SK-N-SH treated with all-trans-retinoic acid at 6 μM for 48 hours (cell line): ENCODE data around the gene XDH.

Experiments used
- ATAC-seq: fragments of 200-7000 bp; cut with Tn5 transposase; 3 replicates; pipeline ENCODE4 v1.9.1; 2020; ENCODE audit warnings: mild to moderate bottlenecking, moderate library complexity
- ARNTL ChIP-seq: fragments of 450-650 bp; formaldehyde crosslinking; IDR thresholded peaks from 2 replicates; pipeline ENCODE4 v1.5.0; 2020; ENCODE audit warnings: low read depth, mild to moderate bottlenecking, moderate library complexity, borderline replicate concordance
- BACH2 ChIP-seq: fragments of 250-450 bp; sonication (Bioruptor Pico); IDR thresholded peaks from 2 replicates; pipeline ENCODE4 v1.9.0; 2021; ENCODE audit warnings: mild to moderate bottlenecking, borderline replicate concordance
- CSDC2 ChIP-seq: fragments of 250-450 bp; sonication (Bioruptor Pico); IDR thresholded peaks from 2 replicates; pipeline ENCODE4 v1.5.0; 2020; ENCODE audit warnings: mild to moderate bottlenecking, moderate library complexity
- CSRNP3 ChIP-seq: fragments of 250-450 bp; sonication (Bioruptor Pico); IDR thresholded peaks from 2 replicates; pipeline ENCODE4 v1.5.1; 2021; ENCODE audit warnings: mild to moderate bottlenecking, moderate library complexity
- ESRRG ChIP-seq: fragments of 250-450 bp; sonication (Bioruptor Pico); IDR thresholded peaks from 2 replicates; pipeline ENCODE4 v1.6.1; 2021; ENCODE audit warnings: mild to moderate bottlenecking
- GLIS3 ChIP-seq: fragments of 250-450 bp; sonication (Bioruptor Pico); IDR thresholded peaks from 2 replicates; pipeline ENCODE4 v1.5.0; 2020; ENCODE audit warnings: mild to moderate bottlenecking, moderate library complexity
- ISL1 ChIP-seq: fragments of 250-450 bp; sonication (Bioruptor Pico); IDR thresholded peaks from 2 replicates; pipeline ENCODE4 v2.1.2; 2022; ENCODE audit warnings: mild to moderate bottlenecking, moderate library complexity
- OSR1 ChIP-seq: fragments of 250-450 bp; sonication (Bioruptor Pico); IDR thresholded peaks from 2 replicates; pipeline ENCODE4 v1.8.0; 2022; ENCODE audit warnings: moderate library complexity, mild to moderate bottlenecking, inconsistent platforms
- POU6F1 ChIP-seq: fragments of 250-450 bp; sonication (Bioruptor Pico); IDR thresholded peaks from 2 replicates; pipeline ENCODE4 v1.8.0; 2021; ENCODE audit warnings: low read depth, mild to moderate bottlenecking, moderate library complexity, borderline replicate concordance
- RARB ChIP-seq: fragments of 250-450 bp; sonication (Bioruptor Pico); IDR thresholded peaks from 2 replicates; pipeline ENCODE4 v1.8.0; 2021; ENCODE audit warnings: mild to moderate bottlenecking, moderate library complexity
- SNAI2 ChIP-seq: fragments of 250-450 bp; sonication (Bioruptor Pico); IDR thresholded peaks from 2 replicates; pipeline ENCODE4 v1.5.0; 2020; ENCODE audit warnings: mild to moderate bottlenecking, moderate library complexity
- TCF4 ChIP-seq: fragments of 250-450 bp; sonication (Bioruptor Pico); IDR thresholded peaks from 2 replicates; pipeline ENCODE4 v1.8.0; 2021; ENCODE audit warnings: mild to moderate bottlenecking, moderate library complexity, borderline replicate concordance
- TOX ChIP-seq: fragments of 250-450 bp; sonication (Bioruptor Pico); IDR thresholded peaks from 2 replicates; pipeline ENCODE4 v1.8.0; 2021; ENCODE audit warnings: mild to moderate bottlenecking, moderate library complexity, borderline replicate concordance
- ZC3H10 ChIP-seq: fragments of 250-450 bp; sonication (Bioruptor Pico); IDR thresholded peaks from 2 replicates; pipeline ENCODE4 v1.5.1; 2021; ENCODE audit warnings: mild to moderate bottlenecking, moderate library complexity
- ZFP3 ChIP-seq: fragments of 250-450 bp; sonication (Bioruptor Pico); IDR thresholded peaks from 2 replicates; pipeline ENCODE4 v1.5.0; 2020; ENCODE audit warnings: mild to moderate bottlenecking, moderate library complexity
- ZFP30 ChIP-seq: fragments of 450-650 bp; formaldehyde crosslinking; IDR thresholded peaks from 2 replicates; pipeline ENCODE4 v1.5.0; 2022; ENCODE audit warnings: mild to moderate bottlenecking, moderate library complexity
- ZNF565 ChIP-seq: fragments of 450-650 bp; formaldehyde crosslinking; conservative IDR thresholded peaks from 2 replicates; pipeline ENCODE4 v1.5.0; 2020; ENCODE audit warnings: low read depth, mild to moderate bottlenecking, moderate library complexity
- ZNF70 ChIP-seq: fragments of 450-650 bp; formaldehyde crosslinking; IDR thresholded peaks from 2 replicates; pipeline ENCODE4 v1.5.0; 2020; ENCODE audit warnings: mild to moderate bottlenecking, moderate library complexity
- TF ChIP-seq, protein P1 (sequence below): fragments of 250-450 bp; sonication (Bioruptor Pico); IDR thresholded peaks from 2 replicates; pipeline ENCODE4 v1.5.1; 2020; ENCODE audit warnings: low read depth, mild to moderate bottlenecking, moderate library complexity

Gene XDH

GRCh38 chr2:31373127-31373526 lies 41.4 kb downstream of the XDH start:
- TF ChIP-seq TOX (CRISPR knock-in tag) (no peak), CSDC2 (CRISPR knock-in tag) (no peak), CSRNP3 (CRISPR knock-in tag) (no peak), SNAI2 (CRISPR knock-in tag) (no peak), TCF4 (CRISPR knock-in tag) (no peak), ZNF70 (CRISPR knock-in tag) (no peak), BACH2 (CRISPR knock-in tag) (no peak), ARNTL (CRISPR knock-in tag) (no peak), GLIS3 (no peak), ESRRG (CRISPR knock-in tag) (no peak), ISL1 (CRISPR knock-in tag) (no peak)
- TF ChIP-seq, protein P1, sequence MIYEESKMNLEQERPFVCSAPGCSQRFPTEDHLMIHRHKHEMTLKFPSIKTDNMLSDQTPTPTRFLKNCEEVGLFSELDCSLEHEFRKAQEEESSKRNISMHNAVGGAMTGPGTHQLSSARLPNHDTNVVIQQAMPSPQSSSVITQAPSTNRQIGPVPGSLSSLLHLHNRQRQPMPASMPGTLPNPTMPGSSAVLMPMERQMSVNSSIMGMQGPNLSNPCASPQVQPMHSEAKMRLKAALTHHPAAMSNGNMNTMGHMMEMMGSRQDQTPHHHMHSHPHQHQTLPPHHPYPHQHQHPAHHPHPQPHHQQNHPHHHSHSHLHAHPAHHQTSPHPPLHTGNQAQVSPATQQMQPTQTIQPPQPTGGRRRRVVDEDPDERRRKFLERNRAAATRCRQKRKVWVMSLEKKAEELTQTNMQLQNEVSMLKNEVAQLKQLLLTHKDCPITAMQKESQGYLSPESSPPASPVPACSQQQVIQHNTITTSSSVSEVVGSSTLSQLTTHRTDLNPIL (CRISPR knock-in tag) = no peak
- no peak for ATAC-seq

- no peak for ATAC-seq
- TF ChIP-seq ARNTL (CRISPR knock-in tag) (no peak), TOX (CRISPR knock-in tag) (no peak), POU6F1 (CRISPR knock-in tag) (no peak), ISL1 (CRISPR knock-in tag) (no peak), ZC3H10 (CRISPR knock-in tag) (no peak), ZNF565 (CRISPR knock-in tag) (no peak), SNAI2 (CRISPR knock-in tag) (no peak), ZFP3 (no peak), ZFP30 (no peak), OSR1 (CRISPR knock-in tag) (no peak)
- TF ChIP-seq, protein P1 (CRISPR knock-in tag) = no peak
Measured at GRCh38 chr2:31372097-31372496, 42.4 kb downstream of the XDH start.

GRCh38 chr2:31371691-31372090 lies 42.9 kb downstream of the XDH start:
- no peak for TF ChIP-seq ESRRG (CRISPR knock-in tag)
- TF ChIP-seq CSDC2 (CRISPR knock-in tag) = no peak
- no peak for TF ChIP-seq BACH2 (CRISPR knock-in tag)
- ATAC-seq = no peak

DNA sequence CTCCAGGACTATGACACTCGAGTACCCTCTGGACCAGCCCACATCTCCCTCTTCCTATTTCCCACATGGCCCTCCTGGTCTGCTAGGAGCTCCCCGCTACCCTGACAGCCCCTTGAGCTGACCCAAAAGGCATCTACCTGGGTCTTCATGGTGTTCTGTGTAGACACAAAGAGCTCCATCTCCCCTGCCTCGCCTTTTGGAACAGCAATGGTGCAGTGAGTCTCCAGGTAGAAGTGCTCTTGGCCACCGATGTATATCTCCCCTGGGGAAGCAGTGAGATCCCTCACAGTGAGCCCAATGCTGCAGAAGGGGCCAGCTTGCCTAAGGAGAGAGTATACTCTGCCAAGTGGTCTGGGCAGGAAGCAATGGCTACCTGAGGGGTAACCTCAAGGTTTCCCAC lies 47.8 kb downstream of the XDH start:
- no peak for TF ChIP-seq TCF4 (CRISPR knock-in tag)
- no peak for TF ChIP-seq ZFP3
- no peak for TF ChIP-seq OSR1 (CRISPR knock-in tag)
- TF ChIP-seq SNAI2 (CRISPR knock-in tag) = no peak
- TF ChIP-seq ESRRG (CRISPR knock-in tag) = no peak
- TF ChIP-seq BACH2 (CRISPR knock-in tag) = no peak
- TF ChIP-seq ZC3H10 (CRISPR knock-in tag) = no peak
- TF ChIP-seq ZNF565 (CRISPR knock-in tag) = no peak
- no peak for ATAC-seq

DNA sequence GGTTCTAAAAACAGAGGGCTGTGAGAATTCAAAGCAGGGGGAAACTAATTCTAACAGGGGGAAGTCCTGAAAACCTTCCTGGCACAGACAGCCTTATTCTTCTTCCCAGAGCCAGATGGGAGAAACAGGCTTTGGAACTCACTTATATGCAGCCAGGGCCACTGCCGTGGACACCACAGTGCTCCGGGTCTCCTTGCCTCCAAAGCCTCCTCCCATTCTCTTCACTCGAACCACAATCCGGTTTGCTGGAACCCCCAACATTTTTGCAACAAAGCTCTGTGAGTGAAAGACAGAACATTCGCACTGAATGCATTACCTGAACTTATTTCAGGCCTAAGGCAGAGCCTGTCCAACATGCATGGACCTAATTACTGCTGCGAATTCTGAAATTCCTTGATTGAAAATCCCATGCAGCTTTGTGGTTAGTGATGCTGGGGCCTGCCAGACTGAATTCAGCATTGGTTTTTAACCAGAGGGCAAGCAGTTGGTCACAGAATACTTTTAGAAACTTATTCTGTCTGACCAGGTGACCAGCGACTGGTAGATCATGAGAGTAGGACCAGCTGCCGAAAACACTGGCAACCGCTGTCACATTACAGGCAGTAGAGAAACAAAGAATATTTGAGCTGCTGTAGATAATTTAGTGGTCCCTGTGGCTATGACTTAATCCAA lies 48.6 kb downstream of the XDH start:
- ATAC-seq = no peak
- TF ChIP-seq SNAI2 (CRISPR knock-in tag) (no peak), RARB (no peak), ZFP3 (no peak), ZC3H10 (CRISPR knock-in tag) (no peak)
